A549 treated with dexamethasone at 1 μM for 4 hours (cell line): ENCODE data around the gene FTHL17. TPM values are rescaled to one million over a fixed set of nuclear protein-coding genes. Genes with fewer than 3 reads are reported as not detected.

ENCODE experiments used
- total RNA-seq: library from RNA; stranded (reverse); fragments of 200-300 nt; extraction: Qiagen RNA extraction; gene quantifications from 5 replicates; pipeline ENCODE4 v1.2.3, GENCODE V29; 2022

Gene FTHL17
- not detected in 5 replicates for total RNA-seq

GRCh38 chrX:31071725-31072124 is at the start of gene FTHL17:
Gene FTHL17, minus strand, starts transcription at chrX:31072041. Its CDS starts 88 bp downstream, at chrX:31071953.

Other genes starting within 250 kb of the FTHL17 start
- 6.2 to 13.2 TPM (median 12.0 TPM) in 5 replicates for gene TAB3, start 182.8 kb downstream of the FTHL17 start, total RNA-seq